HG02678 (cell line): ENCODE measurements around the gene MRC2.
"Not testable (repeated sequence)": the region's sequence is repeated elsewhere in the genome, so short reads cannot be mapped to it uniquely, and the experiment has no call there.

Source experiments
- ATAC-seq: cut with Tn5 transposase; IDR thresholded peaks from one replicate; pipeline ENCODE4 v1.9.1; 2021; ENCODE audit warnings: mild to moderate bottlenecking, moderate library complexity; ENCODE audit not compliant: unreplicated experiment

MRC2 gene

GRCh38 chr17:62613095-62613494 lies 14.4 kb upstream of the MRC2 start:
- not testable (repeated sequence) for ATAC-seq

- no peak for ATAC-seq
Measured at GRCh38 chr17:62614142-62614541, 13.3 kb upstream of the MRC2 start.

GRCh38 chr17:62615503-62615902 lies 12.0 kb upstream of the MRC2 start:
- ATAC-seq = no peak

- no peak for ATAC-seq
Measured at GRCh38 chr17:62616993-62617893, 10.2 kb upstream of the MRC2 start.

- no peak for ATAC-seq
Measured at GRCh38 chr17:62617894-62618472, 9.5 kb upstream of the MRC2 start.

GRCh38 chr17:62618647-62619416 lies 8.6 kb upstream of the MRC2 start:
- no peak for ATAC-seq

- ATAC-seq = no peak
Measured at GRCh38 chr17:62619417-62620155, 7.9 kb upstream of the MRC2 start.

- no peak for ATAC-seq
Measured at GRCh38 chr17:62621223-62621622, 6.2 kb upstream of the MRC2 start.

- no peak for ATAC-seq
Measured at GRCh38 chr17:62625184-62625869, 2.1 kb upstream of the MRC2 start.

GRCh38 chr17:62625870-62626200 lies 1.6 kb upstream of the MRC2 start:
- no peak for ATAC-seq

- no peak for ATAC-seq
Measured at GRCh38 chr17:62626719-62627218, 701 bp upstream of the MRC2 start.

GRCh38 chr17:62627904-62628633 lies 599 bp downstream of the MRC2 start:
- no peak for ATAC-seq

GRCh38 chr17:62628831-62629555 lies 1.5 kb downstream of the MRC2 start:
- ATAC-seq = no peak

- ATAC-seq = no peak
Measured at GRCh38 chr17:62629556-62630364, 2.3 kb downstream of the MRC2 start.

GRCh38 chr17:62630365-62631085 lies 3.1 kb downstream of the MRC2 start:
- ATAC-seq = no peak

- ATAC-seq = no peak
Measured at GRCh38 chr17:62631086-62631935, 3.8 kb downstream of the MRC2 start.
